Prostate gland (tissue), 2 donors: ENCODE data around the gene OR52D1. TPM values are rescaled to one million over a fixed set of nuclear protein-coding genes. Genes with fewer than 3 reads are reported as not detected.

Experiments
- DNase-seq: peaks from one replicate; pipeline ENCODE4 v3.0.0-alpha.2; 2019; ENCODE audit warnings: low spot score
- H3K27ac ChIP-seq, 2 donors: fragments of 200-600 bp; sonication (generic); 2 replicates each; pipeline ENCODE4 v1.5.1; 2017 to 2019
- H3K27me3 ChIP-seq: fragments of 200-600 bp; sonication (generic); replicated peaks from 2 replicates; pipeline ENCODE4 v1.5.1; 2019; ENCODE audit not compliant: insufficient read depth
- H3K36me3 ChIP-seq, 2 donors: fragments of 200-600 bp; sonication (generic); 1 replicate in 1 of 2; 2 replicates in 1 of 2; pipeline versions ENCODE4 v1.5.1 to v1.8.1; 2017 to 2019
- H3K4me1 ChIP-seq: fragments of 200-600 bp; sonication (generic); replicated peaks from 2 replicates; pipeline ENCODE4 v1.5.1; 2019
- H3K4me3 ChIP-seq, 2 donors: fragments of 200-600 bp; sonication (generic); 2 replicates each; pipeline ENCODE4 v1.5.1; 2017 to 2019
- H3K9me3 ChIP-seq: fragments of 200-600 bp; sonication (generic); 2 replicates; pipeline ENCODE4 v1.5.1; 2017
- POLR2A ChIP-seq: fragments of 450-650 bp; IDR thresholded peaks from one replicate; pipeline ENCODE4 v1.6.1; 2016; ENCODE audit warnings: antibody characterized with exemption, mild to moderate bottlenecking
- POLR2AphosphoS5 ChIP-seq: sonication (generic); formaldehyde crosslinking; IDR thresholded peaks from one replicate; pipeline ENCODE4 v1.6.1; 2017; ENCODE audit warnings: antibody characterized with exemption
- WGBS: methylation state at CpG from one replicate; pipeline ENCODE4 v1.1.5; 2018; 5-methylcytosine and 5-hydroxymethylcytosine counted together
- intact Hi-C: fragments of 100-400 bp; cut with DNase I; formaldehyde crosslinking; loops from one replicate; pipeline ENCODE4 v1.14.2; 2022
- total RNA-seq, 2 donors: library from RNA; depleted of rRNA; stranded (reverse); fragments of >200 nt; gene quantifications; one replicate each; pipeline ENCODE4 v1.1.0, GENCODE V29; 2016
- TF ChIP-seq, protein P1 (sequence below), 4 experiments: fragments of 200-600 bp in 2 of 4; fragments of 450-650 bp in 2 of 4; sonication (generic) in 2 of 4; IDR thresholded peaks; 1 replicate in 3 of 4; 2 replicates in 1 of 4; pipeline ENCODE4 v1.5.1; 2016 to 2019; ENCODE audit warnings: antibody characterized with exemption in 4 of 4, mild to moderate bottlenecking in 2 of 4, moderate library complexity in 2 of 4

OR52D1 gene
- total RNA-seq, 2 donors from 2014 or later, result not detected

- Histone ChIP-seq H3K27ac (no peak overlapping the region), H3K9me3 (no peaks in the 10 kb centered on the region), H3K4me1 (no peaks in the 10 kb centered on the region), H3K27me3 (no peaks in the 10 kb centered on the region), H3K4me3 (no peak overlapping the region), H3K36me3 (no peaks in the 10 kb centered on the region)
- no peak for DNase-seq
- intact Hi-C loops, result no loop called here
- 93% methylated on average over 3 of the region's 3 CpGs for WGBS
- no peak for TF ChIP-seq POLR2AphosphoS5
- TF ChIP-seq POLR2A, result no peak
- TF ChIP-seq, protein P1, sequence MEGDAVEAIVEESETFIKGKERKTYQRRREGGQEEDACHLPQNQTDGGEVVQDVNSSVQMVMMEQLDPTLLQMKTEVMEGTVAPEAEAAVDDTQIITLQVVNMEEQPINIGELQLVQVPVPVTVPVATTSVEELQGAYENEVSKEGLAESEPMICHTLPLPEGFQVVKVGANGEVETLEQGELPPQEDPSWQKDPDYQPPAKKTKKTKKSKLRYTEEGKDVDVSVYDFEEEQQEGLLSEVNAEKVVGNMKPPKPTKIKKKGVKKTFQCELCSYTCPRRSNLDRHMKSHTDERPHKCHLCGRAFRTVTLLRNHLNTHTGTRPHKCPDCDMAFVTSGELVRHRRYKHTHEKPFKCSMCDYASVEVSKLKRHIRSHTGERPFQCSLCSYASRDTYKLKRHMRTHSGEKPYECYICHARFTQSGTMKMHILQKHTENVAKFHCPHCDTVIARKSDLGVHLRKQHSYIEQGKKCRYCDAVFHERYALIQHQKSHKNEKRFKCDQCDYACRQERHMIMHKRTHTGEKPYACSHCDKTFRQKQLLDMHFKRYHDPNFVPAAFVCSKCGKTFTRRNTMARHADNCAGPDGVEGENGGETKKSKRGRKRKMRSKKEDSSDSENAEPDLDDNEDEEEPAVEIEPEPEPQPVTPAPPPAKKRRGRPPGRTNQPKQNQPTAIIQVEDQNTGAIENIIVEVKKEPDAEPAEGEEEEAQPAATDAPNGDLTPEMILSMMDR (IDR thresholded peaks at IDR 0.05), result no peak
Measured at GRCh38 chr11:5486003-5486402, 2.5 kb upstream of the OR52D1 start.

- 66% methylated on average over 3 of the region's 3 CpGs for WGBS
Measured at GRCh38 chr11:5486421-5486820, 2.1 kb upstream of the OR52D1 start.

DNA sequence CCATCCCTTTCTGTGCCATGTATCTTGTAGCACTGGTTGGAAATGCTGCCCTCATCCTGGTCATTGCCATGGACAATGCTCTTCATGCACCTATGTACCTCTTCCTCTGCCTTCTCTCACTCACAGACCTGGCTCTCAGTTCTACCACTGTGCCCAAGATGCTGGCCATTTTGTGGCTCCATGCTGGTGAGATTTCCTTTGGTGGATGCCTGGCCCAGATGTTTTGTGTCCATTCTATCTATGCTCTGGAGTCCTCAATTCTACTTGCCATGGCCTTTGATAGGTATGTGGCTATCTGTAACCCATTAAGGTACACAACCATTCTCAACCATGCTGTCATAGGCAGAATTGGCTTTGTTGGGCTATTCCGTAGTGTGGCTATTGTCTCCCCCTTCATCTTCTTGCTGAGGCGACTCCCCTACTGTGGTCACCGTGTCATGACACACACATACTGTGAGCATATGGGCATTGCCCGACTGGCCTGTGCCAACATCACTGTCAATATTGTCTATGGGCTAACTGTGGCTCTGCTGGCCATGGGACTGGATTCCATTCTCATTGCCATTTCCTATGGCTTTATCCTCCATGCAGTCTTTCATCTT is 414 bp downstream of the OR52D1 start:
- TF ChIP-seq POLR2AphosphoS5 (no peak), POLR2A (no peak)
- TF ChIP-seq, protein P1 (IDR thresholded peaks at IDR 0.05), result no peak
- no peaks in the 10 kb centered on the region for H3K9me3 ChIP-seq

More at GRCh38 chr11:5486421-5486820, 2.1 kb upstream of the OR52D1 start:
- no peaks in the 10 kb centered on the region for H3K9me3 ChIP-seq
- intact Hi-C loops, result no loop called here
- no peak for TF ChIP-seq POLR2A
- TF ChIP-seq, protein P1 (IDR thresholded peaks at IDR 0.05), result no peak
- no peak for TF ChIP-seq POLR2AphosphoS5
- no peak overlapping the region for H3K4me3 ChIP-seq
- no peaks in the 10 kb centered on the region for H3K4me1 ChIP-seq
- H3K27ac ChIP-seq, result no peak overlapping the region
- no peak for DNase-seq
- H3K27me3 ChIP-seq, result no peaks in the 10 kb centered on the region
- H3K36me3 ChIP-seq, result no peaks in the 10 kb centered on the region

DNA sequence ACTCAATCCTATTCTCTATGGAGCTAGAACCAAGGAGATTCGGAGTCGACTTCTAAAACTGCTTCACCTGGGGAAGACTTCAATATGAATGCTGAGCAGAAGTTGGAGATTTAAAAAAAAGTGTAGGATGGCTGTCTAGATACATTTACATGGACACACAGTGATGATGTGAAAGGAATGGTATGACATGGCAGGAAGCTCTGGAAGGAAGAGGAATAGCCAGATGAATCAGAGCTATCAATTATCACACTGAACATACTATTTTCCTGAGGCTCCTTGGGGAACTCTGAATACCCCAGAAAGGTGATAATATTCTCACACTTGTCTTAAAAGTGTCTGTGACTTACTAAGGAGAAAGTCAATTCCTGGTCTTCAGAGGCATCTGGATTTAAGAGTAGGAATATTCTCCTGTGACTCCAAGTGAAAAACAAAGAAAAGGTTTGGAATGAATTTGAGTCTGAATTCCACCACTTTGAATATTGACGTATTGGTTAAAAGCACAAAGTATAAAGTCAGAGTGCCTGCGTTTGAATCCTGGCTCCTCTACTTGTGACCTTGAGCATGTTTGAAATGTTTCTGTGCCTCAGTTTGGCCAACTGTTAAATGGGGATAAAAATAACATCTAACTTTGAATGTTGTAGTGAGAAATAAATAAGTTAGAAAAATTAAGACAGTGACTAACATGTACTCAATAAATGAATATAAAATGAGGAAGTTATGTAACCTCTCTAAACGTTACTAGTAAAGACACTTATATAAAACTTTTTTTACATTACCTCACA is 1.3 kb downstream of the OR52D1 start:
- H3K27ac ChIP-seq, result no peak overlapping the region
- intact Hi-C loops, result no loop called here
- TF ChIP-seq POLR2A (no peak), POLR2AphosphoS5 (no peak)
- TF ChIP-seq, protein P1 (IDR thresholded peaks at IDR 0.05), result no peak

More for the DNA sequence above, 414 bp downstream of the OR52D1 start:
- no peak overlapping the region for H3K4me3 ChIP-seq
- intact Hi-C loops, result no loop called here
- DNase-seq, result no peak
- 96% methylated on average over 4 of the region's 4 CpGs for WGBS
- H3K27me3 ChIP-seq, result no peaks in the 10 kb centered on the region
- no peak overlapping the region for H3K27ac ChIP-seq
- H3K36me3 ChIP-seq, result no peaks in the 10 kb centered on the region
- no peaks in the 10 kb centered on the region for H3K4me1 ChIP-seq

GRCh38 chr11:5499671-5500070 is 11.2 kb downstream of the OR52D1 start:
- Histone ChIP-seq H3K27me3 (no peaks in the 10 kb centered on the region), H3K27ac (no peak overlapping the region), H3K4me1 (no peaks in the 10 kb centered on the region), H3K36me3 (no peaks in the 10 kb centered on the region), H3K4me3 (no peak overlapping the region), H3K9me3 (no peaks in the 10 kb centered on the region)
- intact Hi-C loops, result no loop called here
- no peak for TF ChIP-seq POLR2AphosphoS5
- TF ChIP-seq, protein P1 (IDR thresholded peaks at IDR 0.05), result no peak
- TF ChIP-seq POLR2A, result no peak
- DNase-seq, result no peak
- 69% methylated on average over 2 of the region's 2 CpGs for WGBS

More for the DNA sequence above, 1.3 kb downstream of the OR52D1 start:
- Histone ChIP-seq H3K27me3 (no peaks in the 10 kb centered on the region), H3K36me3 (no peaks in the 10 kb centered on the region), H3K4me3 (no peak overlapping the region), H3K9me3 (no peaks in the 10 kb centered on the region), H3K4me1 (no peaks in the 10 kb centered on the region)
- no peak for DNase-seq
- 51% methylated on average over 5 of the region's 5 CpGs for WGBS
